HG03097 (cell line): ENCODE results near the gene SH3PXD2B.
"Not testable (repeated sequence)": the region's sequence is repeated elsewhere in the genome, so short reads cannot be mapped to it uniquely, and the experiment has no call there.

Source experiments
- ATAC-seq: cut with Tn5 transposase; IDR thresholded peaks from one replicate; pipeline ENCODE4 v1.9.1; 2021; ENCODE audit not compliant: unreplicated experiment, low FRiP score

SH3PXD2B gene

GRCh38 chr5:172347496-172348052 is 106.8 kb downstream of the SH3PXD2B start:
- ATAC-seq = no peak

GRCh38 chr5:172345881-172346280 is 108.4 kb downstream of the SH3PXD2B start:
- ATAC-seq = no peak

- no peak for ATAC-seq
Observed at GRCh38 chr5:172344855-172345409, 109.4 kb downstream of the SH3PXD2B start.

- ATAC-seq = no peak
Observed at GRCh38 chr5:172343741-172344140, 110.6 kb downstream of the SH3PXD2B start.

GRCh38 chr5:172342918-172343317 is 111.4 kb downstream of the SH3PXD2B start:
- ATAC-seq = no peak

- no peak for ATAC-seq
Observed at GRCh38 chr5:172339264-172340180, 114.8 kb downstream of the SH3PXD2B start.

- ATAC-seq = no peak
Observed at GRCh38 chr5:172336676-172337285, 117.5 kb downstream of the SH3PXD2B start.

- ATAC-seq = no peak
Observed at GRCh38 chr5:172336264-172336663, 118.1 kb downstream of the SH3PXD2B start.

- no peak for ATAC-seq
Observed at GRCh38 chr5:172335721-172336120, 118.6 kb downstream of the SH3PXD2B start.

- ATAC-seq = no peak
Observed at GRCh38 chr5:172334641-172335040, 119.7 kb downstream of the SH3PXD2B start.

- no peak for ATAC-seq
Observed at GRCh38 chr5:172334196-172334595, 120.1 kb downstream of the SH3PXD2B start.

- ATAC-seq = not testable (repeated sequence)
Observed at GRCh38 chr5:172326901-172327300, 127.4 kb downstream of the SH3PXD2B start.

- no peak for ATAC-seq
Observed at GRCh38 chr5:172325452-172325851, 128.9 kb downstream of the SH3PXD2B start.

GRCh38 chr5:172322028-172322965 is 132.0 kb downstream of the SH3PXD2B start:
- no peak for ATAC-seq

GRCh38 chr5:172321593-172321992 is 132.7 kb downstream of the SH3PXD2B start:
- no peak for ATAC-seq

GRCh38 chr5:172319708-172320441 is 134.4 kb downstream of the SH3PXD2B start:
- no peak for ATAC-seq

GRCh38 chr5:172315587-172316493 is 138.5 kb downstream of the SH3PXD2B start:
- ATAC-seq = no peak

- no peak for ATAC-seq
Observed at GRCh38 chr5:172313915-172314314, 140.4 kb downstream of the SH3PXD2B start.
